Ecto neural progenitor cell (in vitro differentiated cells): Measurements from ENCODE around the gene SPTBN1.
"Not testable (repeated sequence)": the region's sequence is repeated elsewhere in the genome, so short reads cannot be mapped to it uniquely, and the experiment has no call there.

Experiments
- DNase-seq: peaks from one replicate; pipeline ENCODE4 v3.0.0-alpha.2; 2018; ENCODE audit warnings: low spot score

Gene SPTBN1

DNA sequence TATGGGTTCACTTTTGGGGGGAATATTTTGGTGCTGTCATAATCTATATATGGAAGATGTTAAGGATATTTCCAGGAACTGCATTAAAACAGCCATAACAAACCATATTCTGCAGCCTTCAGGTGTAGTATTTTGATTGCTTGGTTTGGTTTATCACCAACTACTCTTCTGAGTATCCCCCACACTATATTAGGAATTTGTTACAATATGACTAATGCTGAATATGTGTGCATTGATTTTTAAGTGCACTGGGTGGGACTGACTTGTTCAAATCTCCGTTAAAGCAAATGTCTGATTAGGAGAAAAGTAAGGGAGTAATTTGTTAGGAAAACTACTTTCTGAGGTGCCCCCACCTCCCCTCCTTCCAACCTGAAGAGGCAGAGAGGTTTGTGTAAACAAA lies 47.7 kb downstream of the SPTBN1 start:
- no peak for DNase-seq

DNA sequence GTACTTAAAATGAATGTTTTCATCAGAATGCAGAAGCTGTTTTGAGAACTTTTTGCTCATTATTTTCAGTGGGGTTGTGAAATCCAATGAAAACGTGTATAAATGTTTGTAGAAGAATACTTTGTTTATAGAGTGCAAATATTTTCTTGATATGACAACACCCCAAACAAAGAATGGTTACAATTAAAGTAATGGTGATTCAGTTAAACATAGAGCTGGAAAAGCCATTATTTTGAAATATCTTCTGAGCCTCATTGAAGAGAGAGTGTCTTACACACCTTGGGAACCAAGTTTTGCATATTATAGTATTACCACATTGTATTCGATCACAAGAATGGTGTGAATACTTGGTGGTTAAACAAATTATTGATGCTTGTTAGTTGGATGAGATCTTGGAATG lies 48.7 kb downstream of the SPTBN1 start:
- no peak for DNase-seq

DNA sequence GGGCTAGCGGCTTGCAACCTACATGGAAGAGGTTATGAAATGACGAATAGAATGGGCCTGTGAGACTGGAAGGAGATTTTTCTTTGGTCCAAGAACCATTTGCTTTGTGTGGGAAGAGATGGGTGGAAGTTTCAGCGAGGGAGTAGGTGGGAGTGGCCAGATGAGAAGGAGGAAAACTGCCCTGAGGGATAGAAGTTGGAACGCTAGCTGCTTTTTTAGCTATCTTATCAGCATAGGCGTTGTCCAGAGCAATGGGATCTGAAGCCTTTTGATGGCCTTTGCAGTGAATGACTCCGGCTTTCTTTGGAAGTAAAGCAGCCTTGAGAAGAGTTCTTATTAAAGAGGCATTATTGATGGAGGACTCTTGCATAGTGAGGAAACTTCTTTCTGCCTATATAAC lies 52.4 kb downstream of the SPTBN1 start:
- DNase-seq: no peak

DNA sequence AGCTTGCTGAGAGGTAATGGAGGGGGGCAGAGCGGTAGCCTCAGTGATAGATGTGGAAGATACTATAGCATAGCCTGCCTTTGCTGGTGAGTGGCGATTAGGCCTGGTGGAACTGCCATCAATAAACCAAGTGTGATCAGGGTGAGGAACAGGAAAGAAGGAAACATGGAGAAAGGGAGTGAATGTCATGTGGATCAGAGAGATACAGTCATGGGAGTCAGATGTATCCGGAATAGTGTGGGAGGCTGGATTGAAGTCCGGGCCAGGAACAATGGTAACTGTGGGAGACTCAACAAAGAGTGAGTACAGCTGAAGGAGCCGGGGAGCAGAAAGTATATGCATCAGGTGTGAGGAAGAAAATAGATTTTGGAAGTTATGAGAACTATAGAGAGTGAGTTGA lies 52.9 kb downstream of the SPTBN1 start:
- DNase-seq: not testable (repeated sequence)

DNA sequence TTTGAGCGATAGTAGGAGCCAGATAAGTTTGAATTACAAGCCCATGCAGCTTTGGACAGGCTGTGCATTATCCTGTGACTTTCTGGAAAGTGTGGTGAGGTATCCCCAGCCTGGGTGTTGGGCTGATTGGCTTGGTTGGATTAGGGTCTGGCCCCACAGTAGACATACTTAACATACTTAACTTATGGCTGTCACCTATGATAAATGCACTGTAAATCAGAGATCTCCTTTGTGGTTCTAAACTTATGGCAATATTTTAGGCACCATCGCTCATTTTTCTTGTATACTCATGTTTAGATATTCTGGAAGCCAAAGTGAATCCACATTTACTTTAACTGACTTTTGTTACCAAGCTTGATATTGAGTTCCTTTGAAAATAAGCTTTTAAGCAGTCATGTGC lies 54.8 kb downstream of the SPTBN1 start:
- no peak for DNase-seq

DNA sequence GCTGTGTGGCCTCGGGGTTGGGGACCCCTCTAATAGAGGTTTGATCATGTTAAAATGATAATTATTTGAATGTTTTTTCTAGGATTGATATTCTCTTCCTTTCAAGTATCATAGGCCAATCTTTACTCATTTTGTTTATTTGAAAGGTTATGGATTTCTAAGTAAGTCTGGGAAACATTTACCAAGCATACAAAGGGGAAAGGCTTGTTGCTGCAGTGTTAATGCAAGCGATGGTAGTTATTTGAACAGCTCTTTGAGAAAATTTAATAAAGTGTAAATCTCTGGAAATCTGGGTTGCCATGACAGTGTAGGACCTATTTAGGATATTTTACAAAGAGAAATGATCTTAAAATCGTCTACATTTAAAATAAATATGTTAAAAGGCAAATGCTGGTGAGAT lies 56.1 kb downstream of the SPTBN1 start:
- DNase-seq: no peak

DNA sequence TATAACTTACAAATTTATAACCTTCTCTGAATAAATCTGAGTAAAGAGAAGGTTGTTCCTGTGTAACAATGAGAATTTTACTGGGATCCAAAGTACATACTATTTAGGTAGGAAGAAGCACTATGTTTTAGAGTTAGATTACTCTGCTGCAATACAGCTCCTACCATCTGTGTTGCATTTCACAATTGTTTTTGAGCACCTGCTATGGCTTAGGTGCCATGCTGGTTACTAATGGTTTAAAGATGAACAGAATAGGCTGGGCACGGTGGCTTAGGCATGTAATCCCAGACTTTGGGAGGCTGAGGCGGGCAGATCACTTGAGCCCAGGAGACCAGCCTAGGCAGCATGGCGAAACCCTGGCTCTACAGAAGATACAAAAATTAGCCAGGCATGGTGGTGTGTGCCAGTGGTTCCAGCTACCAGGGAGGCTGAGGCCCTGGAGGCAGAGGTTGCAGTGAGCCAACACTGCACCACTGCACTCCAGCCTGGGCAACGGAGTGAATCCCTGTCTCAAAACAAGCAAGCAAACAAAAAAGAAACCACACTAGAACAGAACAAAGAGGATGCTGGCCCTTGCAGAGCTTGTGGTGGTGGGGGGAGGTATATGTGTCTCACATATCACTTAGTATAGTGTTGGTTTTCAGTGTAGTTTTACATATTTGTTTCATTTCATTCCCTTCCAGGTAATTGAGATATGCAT lies 56.7 kb downstream of the SPTBN1 start:
- DNase-seq: no peak

DNA sequence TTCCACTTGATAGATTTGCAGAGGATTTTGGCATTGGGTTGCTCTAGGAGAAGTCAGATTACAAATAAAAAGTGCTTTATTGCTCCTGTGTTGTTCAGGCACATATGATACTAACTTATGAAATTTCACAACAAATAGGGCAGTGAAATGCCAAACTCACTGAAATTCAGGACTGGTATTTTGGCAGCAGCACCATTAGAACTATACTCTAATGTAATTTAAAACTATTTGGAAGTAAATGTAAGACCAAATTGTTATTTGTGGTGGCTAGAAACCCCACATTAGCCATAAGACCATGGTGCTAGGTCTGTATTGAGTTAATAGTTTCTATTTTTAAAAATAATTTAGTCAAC lies 57.2 kb downstream of the SPTBN1 start:
- DNase-seq: no peak

DNA sequence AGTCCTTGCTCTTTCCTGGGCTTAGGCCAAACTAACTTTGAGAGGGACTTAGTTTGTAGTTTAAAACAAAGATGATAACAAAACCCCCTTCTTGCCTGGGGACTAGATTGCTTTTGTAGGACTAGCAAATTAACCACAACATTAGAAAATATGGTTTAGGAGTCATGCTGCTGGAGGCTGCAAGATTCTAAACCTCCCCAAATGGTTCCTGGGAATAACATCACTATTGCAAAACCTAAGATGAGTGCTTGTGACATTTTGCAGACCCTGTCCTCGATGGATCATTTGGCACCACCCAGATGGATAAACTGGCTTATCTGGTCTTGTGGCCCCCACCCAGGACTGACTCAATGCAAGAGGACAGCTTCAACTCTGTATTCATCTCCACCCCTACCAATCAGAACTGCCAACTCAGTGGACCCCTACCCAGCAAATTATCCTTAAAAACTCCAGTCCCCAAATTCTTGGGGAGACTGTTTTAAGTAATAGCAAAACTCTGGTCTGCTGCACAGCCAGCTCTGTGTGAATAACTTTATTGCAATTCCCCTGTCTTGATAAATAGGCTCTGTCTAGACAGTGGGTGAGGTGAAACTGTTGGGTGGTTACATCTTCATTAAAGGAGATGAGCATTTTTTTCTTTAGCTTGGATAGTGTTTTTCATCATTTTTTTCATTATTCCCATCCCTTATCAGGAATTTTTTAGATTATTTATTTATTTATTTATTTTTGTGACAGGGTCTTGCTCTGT lies 58.9 kb downstream of the SPTBN1 start:
- no peak for DNase-seq

DNA sequence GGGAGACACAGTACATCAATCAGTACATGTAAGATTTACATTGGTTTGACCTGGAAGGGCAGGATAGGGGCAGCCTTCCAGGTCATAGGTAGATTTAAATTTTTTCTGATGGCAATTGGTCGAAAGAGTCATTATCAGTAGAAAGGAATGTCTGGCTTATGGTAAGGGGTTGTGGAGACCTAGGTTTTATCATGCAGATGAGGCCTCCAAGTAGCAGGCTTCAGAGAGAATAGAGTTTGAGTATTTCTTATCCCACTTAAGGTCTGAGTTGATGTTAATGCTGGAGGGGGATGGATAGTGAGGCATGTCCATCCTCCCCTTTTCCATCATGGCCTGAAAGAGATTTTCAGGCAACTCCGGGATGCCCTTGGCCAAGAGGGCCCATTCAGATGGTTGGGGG lies 60.7 kb downstream of the SPTBN1 start:
- no peak for DNase-seq

DNA sequence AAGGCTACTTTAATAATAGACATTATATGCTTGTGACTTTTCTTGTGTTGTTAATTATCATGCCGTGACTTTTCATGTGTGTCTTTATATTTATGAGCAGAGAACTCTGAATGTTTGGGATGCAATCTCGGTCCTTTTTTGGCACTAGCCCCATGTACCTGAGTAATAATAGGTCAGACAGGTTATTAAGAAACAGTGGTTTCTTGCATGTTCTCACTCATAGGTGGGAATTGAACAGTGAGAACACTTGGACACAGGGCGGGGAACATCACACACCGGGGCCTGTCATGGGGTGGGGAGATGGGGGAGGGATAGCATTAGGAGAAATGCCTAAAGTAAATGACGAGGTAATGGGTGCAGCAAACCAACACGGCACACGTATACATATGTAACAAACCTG lies 61.9 kb downstream of the SPTBN1 start:
- DNase-seq: not testable (repeated sequence)

DNA sequence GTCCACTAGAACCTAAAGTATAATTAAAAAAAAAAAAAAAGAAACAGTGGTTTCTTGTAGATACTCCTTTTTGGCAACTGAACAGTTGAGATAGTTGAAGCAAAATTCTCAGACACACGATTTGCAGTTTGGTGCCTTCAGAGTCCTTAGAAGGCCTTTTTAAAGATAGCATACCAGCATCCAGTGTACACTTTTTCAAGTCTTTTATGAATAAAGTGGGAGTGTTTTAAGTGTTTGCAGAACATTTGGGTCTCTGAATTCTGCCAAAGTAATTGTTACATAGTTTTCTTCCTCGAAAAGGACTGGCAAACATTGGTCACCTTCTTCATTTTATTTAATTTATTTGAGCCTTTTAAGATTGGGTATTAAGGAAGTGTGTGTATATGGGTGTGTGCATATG lies 62.3 kb downstream of the SPTBN1 start:
- DNase-seq: no peak

DNA sequence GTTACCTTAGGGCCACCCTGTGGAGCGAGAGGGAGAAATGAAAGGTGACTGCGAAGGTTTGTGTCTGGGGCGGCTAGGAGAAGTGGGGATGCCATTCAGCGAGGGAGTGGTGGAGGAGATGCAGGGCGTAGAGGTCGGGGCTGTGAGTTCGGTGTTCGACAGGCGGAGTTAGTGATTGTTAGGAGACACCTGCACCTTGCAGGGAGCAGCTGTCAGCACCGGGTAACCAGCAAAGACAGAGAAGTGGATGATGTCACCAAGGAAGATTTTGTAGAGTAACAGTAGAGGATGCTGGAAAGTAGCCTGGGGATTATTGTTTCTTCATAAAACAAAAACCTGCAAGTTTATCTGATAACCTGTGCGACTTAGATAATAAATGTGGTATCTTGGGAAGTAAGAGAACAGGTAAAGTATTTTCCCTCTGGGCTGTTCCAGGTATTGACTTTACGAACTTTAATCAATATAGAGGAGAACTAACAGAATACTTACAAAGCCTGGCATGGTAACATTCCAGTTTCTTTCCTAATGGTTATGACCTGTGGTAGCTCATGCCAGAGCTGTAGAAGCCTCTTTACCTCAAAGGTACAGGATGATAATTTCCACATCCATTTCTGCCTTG lies 63.8 kb downstream of the SPTBN1 start:
- no peak for DNase-seq

DNA sequence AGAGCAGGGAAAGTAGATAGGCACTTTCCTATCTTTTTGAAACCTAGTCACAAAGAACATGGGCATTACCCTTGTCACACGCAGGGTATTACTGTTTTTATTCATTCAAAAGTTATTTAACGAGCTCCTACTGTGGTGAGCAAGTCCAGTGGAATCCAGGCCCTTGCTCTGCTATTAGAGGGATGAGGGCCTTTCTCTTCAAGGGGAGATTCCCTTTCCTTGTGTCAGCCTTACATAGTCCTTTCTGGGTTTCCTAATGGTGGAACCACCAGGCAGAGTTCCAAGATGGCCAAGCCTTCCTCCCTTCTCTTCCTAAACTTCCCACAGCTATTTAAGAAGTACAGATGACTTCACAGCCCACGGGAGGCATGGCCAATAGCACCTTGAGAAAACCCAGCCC lies 64.6 kb downstream of the SPTBN1 start:
- no peak for DNase-seq

DNA sequence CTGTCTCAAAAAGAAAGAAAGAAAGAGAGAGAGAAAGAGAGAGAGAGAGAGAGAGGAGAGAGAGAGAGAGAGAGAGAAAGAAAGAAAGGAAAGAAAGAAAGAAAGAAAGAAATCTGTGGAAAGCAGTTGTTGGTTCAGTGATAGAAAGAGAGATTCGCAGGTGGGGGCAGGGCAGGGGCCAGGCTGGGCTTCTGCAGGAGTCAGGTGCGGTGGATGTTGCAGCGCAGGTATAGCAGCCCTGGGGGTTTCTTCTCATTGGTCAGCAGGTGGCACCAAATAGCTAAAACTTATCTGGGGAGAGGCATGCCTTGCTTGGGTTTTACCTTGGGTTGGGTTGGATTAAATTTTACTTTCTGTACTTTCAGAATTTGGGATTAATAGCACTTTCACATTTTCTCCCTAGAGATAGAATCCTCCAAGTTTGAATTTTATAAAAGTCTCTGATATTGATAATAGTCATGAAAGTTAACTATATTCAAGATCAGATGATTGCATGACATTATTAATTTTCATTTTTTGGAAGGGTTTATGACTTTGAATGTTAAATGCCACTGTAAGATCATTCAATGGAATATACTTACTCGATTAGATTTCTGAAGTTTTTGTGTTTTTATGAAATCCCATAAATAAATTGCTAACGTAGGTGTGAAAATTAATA lies 66.6 kb downstream of the SPTBN1 start:
- DNase-seq: no peak

DNA sequence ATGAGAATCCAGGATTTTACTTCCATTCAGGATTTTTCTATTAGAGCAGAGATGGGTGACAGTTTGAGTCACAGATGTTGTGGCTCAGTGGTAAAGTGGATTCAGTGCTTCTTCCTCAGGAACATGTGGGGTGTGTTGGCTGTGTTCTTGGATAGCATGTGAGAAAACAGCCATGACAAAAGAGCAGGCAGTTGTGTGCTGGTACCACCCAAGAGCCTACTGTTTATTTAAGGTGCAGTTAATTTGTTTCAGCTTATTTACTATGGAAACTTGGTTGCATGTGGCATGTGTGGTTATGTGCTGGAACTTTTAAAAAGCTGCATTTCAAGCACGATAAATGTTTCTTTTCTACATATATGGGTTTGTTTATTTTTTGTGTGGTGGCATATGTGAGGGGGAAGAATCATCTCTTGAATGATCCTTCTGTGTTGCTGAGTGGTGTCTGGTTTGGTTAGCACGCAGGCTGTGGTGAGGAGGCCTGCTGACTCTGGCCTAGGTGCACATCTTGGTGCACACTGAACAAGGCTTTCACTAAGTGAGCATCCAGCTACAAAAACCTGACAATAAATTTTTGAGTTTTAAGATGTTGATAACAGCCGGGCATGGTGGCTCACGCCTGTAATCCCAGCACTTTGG lies 67.3 kb downstream of the SPTBN1 start:
- DNase-seq: no peak

DNA sequence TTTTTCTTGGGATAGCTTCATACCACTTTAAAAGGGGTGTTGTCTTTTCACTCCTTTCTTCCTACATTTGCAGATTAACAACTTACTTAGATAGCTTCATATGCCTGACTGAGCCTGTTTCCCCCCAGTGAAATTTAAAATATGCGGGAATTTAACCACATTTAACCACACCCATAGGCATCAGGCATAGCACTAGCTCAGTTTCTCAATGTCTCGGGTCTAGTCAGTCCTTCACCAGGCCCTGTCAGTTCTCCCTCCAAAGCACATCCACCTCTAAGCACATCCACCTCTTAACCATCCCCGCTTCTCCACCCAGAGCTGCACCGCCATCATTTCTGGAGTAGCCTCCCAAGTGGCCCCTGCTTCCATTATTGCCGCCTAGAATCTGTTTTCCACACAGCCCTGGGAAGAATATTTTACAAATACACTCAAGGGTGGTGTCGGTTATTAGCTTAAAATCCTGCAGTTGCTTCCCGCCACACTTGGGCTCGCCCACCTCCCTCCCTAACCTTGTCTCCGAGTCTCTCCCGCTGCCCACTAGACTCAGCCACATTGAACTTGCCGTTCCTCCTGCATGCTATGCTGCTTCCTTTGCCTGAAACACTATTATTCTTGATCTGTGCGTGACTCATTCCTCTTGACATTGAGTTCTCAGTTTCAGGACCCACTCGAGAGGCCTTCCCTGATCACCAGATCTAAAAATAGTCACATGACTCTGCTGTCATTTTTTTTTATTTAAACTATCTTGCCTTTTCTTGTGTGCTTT lies 68.3 kb downstream of the SPTBN1 start:
- no peak for DNase-seq

DNA sequence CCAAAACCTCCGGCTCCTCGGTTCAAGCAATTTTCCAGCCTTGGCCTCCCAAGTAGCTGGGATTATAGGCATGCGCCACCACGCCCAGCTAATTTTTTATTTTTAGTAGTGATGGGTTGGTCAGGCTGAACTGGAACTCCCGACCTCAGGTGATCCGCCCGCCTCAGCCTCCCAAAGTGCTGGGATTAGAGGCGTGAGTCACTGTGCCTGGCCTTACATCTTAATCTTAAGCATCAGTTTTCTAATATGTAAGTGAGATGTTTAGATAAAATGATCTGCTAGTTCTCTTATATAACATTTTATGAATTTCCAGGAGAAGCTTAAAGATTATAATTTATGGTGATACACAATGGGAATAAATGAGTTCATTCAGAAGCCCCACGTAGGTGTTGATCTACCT lies 69.2 kb downstream of the SPTBN1 start:
- no peak for DNase-seq

DNA sequence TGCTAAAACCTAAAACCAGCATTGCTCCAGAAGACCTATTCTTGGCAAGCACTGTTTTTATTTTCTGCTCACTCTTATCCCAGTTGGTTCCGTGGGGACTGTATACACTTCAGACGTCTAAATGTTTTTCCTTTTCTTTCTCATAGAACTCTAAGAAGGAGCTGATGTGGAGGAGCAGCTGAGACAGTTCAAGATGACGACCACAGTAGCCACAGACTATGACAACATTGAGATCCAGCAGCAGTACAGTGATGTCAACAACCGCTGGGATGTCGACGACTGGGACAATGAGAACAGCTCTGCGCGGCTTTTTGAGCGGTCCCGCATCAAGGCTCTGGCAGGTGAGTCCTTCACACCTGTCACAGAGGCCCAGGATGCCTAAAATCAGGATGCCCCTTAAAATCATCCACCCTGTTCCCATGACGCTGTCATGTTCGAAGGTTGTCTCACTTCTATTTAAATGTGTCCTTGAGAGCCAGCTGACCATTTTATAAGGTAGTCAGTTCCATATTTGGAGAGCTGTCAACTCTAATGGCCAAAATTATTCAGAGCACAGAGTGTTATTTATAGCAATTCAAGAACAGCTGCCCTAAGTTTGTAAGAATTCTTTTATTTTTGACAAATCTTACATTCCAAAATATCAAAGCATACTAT lies 70.2 kb downstream of the SPTBN1 start:
- no peak for DNase-seq

DNA sequence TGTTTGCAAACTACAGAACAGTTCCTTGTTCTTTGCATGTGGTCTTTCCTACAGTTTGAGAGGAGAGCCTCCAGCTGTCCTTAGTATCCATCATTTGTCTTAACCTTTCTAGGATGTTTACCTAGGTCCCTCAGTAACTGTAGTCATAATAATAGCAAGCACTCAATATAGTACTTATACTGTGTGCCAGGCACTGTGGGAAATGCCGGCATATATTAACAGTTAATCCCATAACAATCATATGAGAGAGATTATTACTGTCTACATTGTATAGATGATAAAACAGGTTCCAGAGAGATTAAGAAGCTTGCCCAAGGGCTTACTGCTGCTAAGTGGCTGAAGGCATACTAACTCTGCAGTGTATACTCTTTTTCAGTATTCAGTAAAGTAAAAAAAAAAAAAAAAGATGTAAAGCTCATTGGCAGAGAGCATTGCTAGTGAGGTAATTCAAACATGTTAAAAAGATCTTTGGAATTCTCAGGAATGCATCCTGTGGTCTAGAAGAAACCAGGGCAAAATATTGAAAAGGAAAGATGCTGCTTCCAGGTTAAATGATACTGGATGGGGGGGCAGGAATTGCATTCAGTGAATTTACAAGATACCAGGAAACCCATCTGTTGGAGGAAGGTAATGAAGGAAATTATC lies 72.3 kb downstream of the SPTBN1 start:
- DNase-seq: no peak

DNA sequence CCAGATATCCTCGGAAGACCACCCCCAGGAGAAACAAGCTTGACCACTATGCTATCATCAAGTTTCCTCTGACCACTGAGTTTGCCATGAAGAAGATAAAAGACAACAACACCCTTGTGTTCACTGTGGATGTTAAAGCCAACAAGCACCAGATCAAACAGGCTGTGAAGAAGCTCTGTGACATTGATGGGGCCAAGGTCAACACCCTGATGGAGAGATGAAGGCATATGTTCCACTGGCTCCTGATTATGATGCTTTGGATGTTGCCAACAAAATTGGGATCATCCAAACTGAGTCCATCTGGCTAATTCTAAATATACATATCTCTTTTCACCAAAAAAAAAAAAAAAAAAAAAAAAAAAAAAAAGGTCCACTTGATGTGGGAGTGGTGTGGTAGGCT lies 73.4 kb downstream of the SPTBN1 start:
- DNase-seq: not testable (repeated sequence)
